Measurements from ENCODE around the gene DDX17. TPM values are rescaled to one million over a fixed set of nuclear protein-coding genes. Genes with fewer than 3 reads are reported as not detected.
A peak's percentile ranks its signal among the peaks of the same experiment; 100 is the strongest.

The DDX17 gene
- total RNA-seq, 2 experiments from 2014 or later: 254 to 256 TPM

DNA sequence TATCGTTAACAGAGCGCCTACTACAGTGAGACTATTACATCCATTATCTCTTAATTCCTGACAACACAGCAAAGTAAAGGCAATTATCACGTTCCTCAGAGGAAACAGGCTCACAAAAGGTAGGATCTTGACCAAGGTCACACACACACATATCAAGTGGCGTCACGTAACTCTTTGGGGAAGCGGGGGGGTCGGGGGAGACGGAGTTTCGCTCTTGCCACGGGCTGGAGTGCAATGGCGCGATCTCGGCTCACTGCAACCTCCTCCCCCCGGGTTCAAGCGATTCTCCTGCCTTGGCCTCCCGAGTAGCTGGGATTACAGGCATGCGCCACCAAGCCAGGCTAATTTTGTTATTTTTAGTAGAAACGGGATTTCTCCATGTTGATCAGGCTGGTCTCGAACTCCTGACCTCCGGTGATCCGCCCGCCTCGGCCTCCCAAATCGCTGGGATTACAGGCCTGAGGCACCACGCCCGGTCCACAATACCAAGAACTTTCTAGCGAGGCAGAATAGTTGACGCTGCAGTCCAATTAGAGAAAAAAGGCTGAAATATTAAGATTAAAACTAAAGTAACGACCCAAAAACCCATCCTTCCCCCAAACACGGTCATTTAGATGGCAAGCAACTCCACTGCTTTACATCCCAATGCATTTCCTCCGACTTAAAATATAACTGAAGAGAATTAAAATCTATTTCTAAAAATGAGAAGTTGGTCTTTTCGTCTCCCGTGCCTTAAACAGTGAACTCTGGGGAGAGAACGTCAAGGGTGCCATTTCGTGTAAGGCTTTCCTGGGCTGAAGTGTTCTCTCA, 1.2 kb downstream of the DDX17 start:
- Mint-ChIP-seq H3K27ac (peak overlapping the region; percentile 98), H3K36me3 (peaks cover 62% of the 10 kb centered on the region), H3K27me3 (no peaks in the 10 kb centered on the region), H3K4me1 (peaks cover 36% of the 10 kb centered on the region), H3K4me3 (peak overlapping the region; percentile 96), H3K9me3 (peaks cover 3% of the 10 kb centered on the region)
- peak; percentile 61 for DNase-seq

- no peaks in the 10 kb centered on the region for H3K27me3 Mint-ChIP-seq
- peaks cover 51% of the 10 kb centered on the region for H3K4me1 Mint-ChIP-seq
- peaks cover 73% of the 10 kb centered on the region for H3K36me3 Mint-ChIP-seq
- peak overlapping the region; percentile 96 for H3K4me3 Mint-ChIP-seq
- peaks cover 3% of the 10 kb centered on the region for H3K9me3 Mint-ChIP-seq
- DNase-seq: no peak
- H3K27ac Mint-ChIP-seq: peak overlapping the region; percentile 50
Observed at GRCh38 chr22:38503021-38503420, 3.1 kb downstream of the DDX17 start.

DNA sequence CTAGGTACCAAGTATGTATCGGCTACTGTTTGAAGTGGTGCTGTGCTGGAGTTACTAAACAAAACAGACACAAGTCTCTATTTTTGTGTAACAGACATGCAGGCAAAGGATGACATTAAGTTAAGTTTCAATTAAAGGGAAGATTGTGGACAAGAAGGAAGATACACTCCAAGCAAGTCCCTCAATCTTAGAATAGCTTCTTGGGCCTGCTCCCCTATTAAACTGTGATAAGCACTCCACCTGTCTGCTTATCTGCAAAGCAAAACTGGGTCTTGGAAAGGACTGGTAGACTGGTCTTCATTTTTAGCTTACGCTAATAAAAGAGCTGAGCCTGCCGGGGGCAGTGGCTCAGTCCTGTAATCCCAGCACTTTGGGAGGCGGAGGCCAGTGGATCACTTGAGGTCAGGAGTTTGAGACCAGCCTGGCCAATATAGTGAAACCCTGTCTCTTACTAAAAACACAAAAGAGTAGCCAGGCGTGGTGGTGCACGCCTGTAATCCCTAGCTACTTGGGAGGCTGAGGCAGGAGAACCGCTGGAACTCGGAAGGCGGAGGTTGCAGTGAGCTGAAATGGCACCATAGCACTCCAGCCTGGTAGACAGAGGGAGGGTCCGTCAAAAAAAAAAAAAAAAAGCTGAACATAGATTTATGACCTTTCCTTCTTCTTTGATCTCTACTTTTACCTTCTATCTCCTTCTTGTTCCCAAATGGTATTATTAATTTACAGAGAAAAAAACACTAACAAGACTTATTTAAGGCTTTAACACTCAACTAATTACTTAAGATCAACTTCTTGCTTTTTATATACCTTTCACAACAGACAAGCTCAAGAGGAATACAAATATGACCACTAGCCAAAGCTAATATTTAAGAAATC, 4.1 kb downstream of the DDX17 start:
- H3K4me3 Mint-ChIP-seq: peak overlapping the region; percentile 96
- peaks cover 75% of the 10 kb centered on the region for H3K36me3 Mint-ChIP-seq
- peak overlapping the region; percentile 50 for H3K27ac Mint-ChIP-seq
- peaks cover 3% of the 10 kb centered on the region for H3K9me3 Mint-ChIP-seq
- no peaks in the 10 kb centered on the region for H3K27me3 Mint-ChIP-seq
- H3K4me1 Mint-ChIP-seq: peaks cover 54% of the 10 kb centered on the region
- DNase-seq: no peak

DNA sequence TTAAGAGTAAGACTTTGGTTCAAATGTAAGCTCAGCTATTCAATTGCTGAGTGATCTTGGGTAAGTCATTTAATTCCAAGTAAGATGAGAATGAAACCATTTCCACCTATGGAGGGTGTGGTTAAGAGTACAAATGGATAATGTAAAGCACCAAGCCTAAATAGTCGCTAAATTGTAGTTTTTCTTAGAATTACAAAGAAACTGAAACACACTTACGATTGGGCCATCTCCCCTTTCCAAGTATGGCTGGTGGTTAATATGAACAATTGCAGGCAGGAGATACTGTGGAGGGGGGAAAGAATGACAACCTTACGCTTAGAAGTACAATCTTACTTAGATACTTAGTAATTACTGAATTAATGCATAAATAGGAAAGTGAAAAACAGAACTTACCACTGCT, 8.2 kb downstream of the DDX17 start:
- peaks cover 59% of the 10 kb centered on the region for H3K4me1 Mint-ChIP-seq
- H3K36me3 Mint-ChIP-seq: peaks cover 68% of the 10 kb centered on the region
- DNase-seq: no peak
- peak overlapping the region; percentile 83 for H3K27ac Mint-ChIP-seq
- H3K9me3 Mint-ChIP-seq: no peaks in the 10 kb centered on the region
- H3K4me3 Mint-ChIP-seq: no peak overlapping the region
- H3K27me3 Mint-ChIP-seq: no peaks in the 10 kb centered on the region

DNA sequence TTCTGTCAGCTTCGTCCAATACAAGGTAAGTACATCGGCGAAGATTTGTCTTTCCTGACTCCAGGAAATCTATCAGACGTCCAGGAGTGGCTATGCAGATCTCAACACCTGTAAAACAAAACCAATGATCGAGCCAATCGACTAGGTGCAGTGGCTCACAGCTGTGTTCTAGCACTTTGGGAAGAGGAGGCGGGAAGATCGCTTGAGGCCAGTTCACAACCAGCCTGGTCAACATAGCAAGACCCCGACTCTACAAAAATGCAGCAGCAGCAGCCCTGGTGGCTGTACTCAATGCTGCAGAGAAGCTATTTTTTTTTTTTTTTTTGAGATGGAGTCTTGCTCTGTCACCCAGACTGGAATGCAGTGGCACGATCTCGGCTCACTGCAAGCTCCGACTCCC, 11.2 kb downstream of the DDX17 start:
- no peak overlapping the region for H3K4me3 Mint-ChIP-seq
- H3K36me3 Mint-ChIP-seq: peaks cover 65% of the 10 kb centered on the region
- H3K27me3 Mint-ChIP-seq: no peaks in the 10 kb centered on the region
- peaks cover 62% of the 10 kb centered on the region for H3K4me1 Mint-ChIP-seq
- no peaks in the 10 kb centered on the region for H3K9me3 Mint-ChIP-seq
- DNase-seq: no peak
- H3K27ac Mint-ChIP-seq: peak overlapping the region; percentile 25

DNA sequence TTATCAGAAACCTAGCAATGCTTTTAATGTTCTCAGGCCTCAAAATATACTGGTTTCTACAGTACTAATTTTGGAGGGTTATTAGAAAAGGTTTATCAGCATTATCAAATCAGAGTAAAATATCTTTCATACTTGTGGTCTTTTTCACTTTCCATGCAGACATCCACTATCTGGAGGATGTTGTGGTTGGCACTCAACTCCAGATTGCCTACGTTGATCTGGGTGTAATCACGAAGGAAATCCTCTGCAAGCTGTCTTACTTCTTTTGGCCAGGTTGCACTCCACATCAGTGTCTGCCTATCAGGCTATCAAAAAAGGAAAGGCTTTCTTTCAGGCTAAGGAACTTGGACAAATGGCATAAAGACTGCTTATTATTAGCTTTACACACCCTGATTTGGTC, 11.6 kb downstream of the DDX17 start:
- Mint-ChIP-seq H3K9me3 (no peaks in the 10 kb centered on the region), H3K4me1 (peaks cover 65% of the 10 kb centered on the region), H3K4me3 (no peak overlapping the region), H3K27ac (peak overlapping the region; percentile 25), H3K36me3 (peaks cover 67% of the 10 kb centered on the region), H3K27me3 (no peaks in the 10 kb centered on the region)
- no peak for DNase-seq

GRCh38 chr22:38491707-38492348, 14.3 kb downstream of the DDX17 start:
- Mint-ChIP-seq H3K36me3 (peaks cover 68% of the 10 kb centered on the region), H3K27ac (no peak overlapping the region), H3K4me1 (peaks cover 56% of the 10 kb centered on the region), H3K9me3 (no peaks in the 10 kb centered on the region), H3K4me3 (no peak overlapping the region), H3K27me3 (no peaks in the 10 kb centered on the region)
- no peak for DNase-seq

- Mint-ChIP-seq H3K4me3 (no peak overlapping the region), H3K27me3 (no peaks in the 10 kb centered on the region), H3K4me1 (peaks cover 60% of the 10 kb centered on the region), H3K27ac (peak overlapping the region; percentile 90), H3K9me3 (no peaks in the 10 kb centered on the region), H3K36me3 (peaks cover 72% of the 10 kb centered on the region)
- no peak for DNase-seq
Observed at GRCh38 chr22:38490915-38491314, 15.2 kb downstream of the DDX17 start.

- no peak for DNase-seq
- H3K36me3 Mint-ChIP-seq: peaks cover 73% of the 10 kb centered on the region
- H3K27me3 Mint-ChIP-seq: no peaks in the 10 kb centered on the region
- no peaks in the 10 kb centered on the region for H3K9me3 Mint-ChIP-seq
- H3K4me1 Mint-ChIP-seq: peaks cover 64% of the 10 kb centered on the region
- H3K4me3 Mint-ChIP-seq: no peak overlapping the region
- peak overlapping the region; percentile 90 for H3K27ac Mint-ChIP-seq
Observed at GRCh38 chr22:38490475-38490874, 15.6 kb downstream of the DDX17 start.

- H3K4me3 Mint-ChIP-seq: no peak overlapping the region
- DNase-seq: no peak
- no peaks in the 10 kb centered on the region for H3K9me3 Mint-ChIP-seq
- no peaks in the 10 kb centered on the region for H3K27me3 Mint-ChIP-seq
- peaks cover 63% of the 10 kb centered on the region for H3K4me1 Mint-ChIP-seq
- H3K27ac Mint-ChIP-seq: peak overlapping the region; percentile 90
- H3K36me3 Mint-ChIP-seq: peaks cover 72% of the 10 kb centered on the region
Observed at GRCh38 chr22:38489561-38490145, 16.5 kb downstream of the DDX17 start.

DNA sequence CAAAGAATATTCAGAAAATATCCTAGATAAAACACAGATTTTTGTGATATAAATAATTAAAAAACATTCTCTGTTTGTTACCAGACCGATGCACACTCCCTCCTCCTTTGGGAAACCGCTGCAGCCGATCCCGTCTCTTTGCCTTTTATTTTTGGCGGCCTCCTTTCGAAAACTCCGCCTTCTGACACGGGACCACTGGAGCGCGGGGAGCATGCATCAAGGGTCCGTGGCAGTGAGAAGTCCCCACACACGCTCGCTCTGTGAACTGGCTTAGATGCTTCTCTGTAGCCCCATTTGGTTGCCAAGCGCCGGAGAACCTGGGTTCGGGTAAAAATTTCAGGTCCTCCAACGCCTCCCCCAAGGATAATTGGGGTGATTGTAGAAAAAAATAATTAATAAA, 17.0 kb downstream of the DDX17 start:
- no peaks in the 10 kb centered on the region for H3K27me3 Mint-ChIP-seq
- peaks cover 62% of the 10 kb centered on the region for H3K4me1 Mint-ChIP-seq
- no peak for DNase-seq
- H3K9me3 Mint-ChIP-seq: no peaks in the 10 kb centered on the region
- no peak overlapping the region for H3K27ac Mint-ChIP-seq
- peaks cover 75% of the 10 kb centered on the region for H3K36me3 Mint-ChIP-seq
- no peak overlapping the region for H3K4me3 Mint-ChIP-seq

GRCh38 chr22:38487946-38488345, 18.2 kb downstream of the DDX17 start:
- peaks cover 63% of the 10 kb centered on the region for H3K4me1 Mint-ChIP-seq
- DNase-seq: no peak
- H3K9me3 Mint-ChIP-seq: no peaks in the 10 kb centered on the region
- peak overlapping the region; percentile 32 for H3K27ac Mint-ChIP-seq
- H3K4me3 Mint-ChIP-seq: no peak overlapping the region
- peaks cover 76% of the 10 kb centered on the region for H3K36me3 Mint-ChIP-seq
- no peaks in the 10 kb centered on the region for H3K27me3 Mint-ChIP-seq

GRCh38 chr22:38485783-38486182, 20.3 kb downstream of the DDX17 start:
- Mint-ChIP-seq H3K4me3 (no peak overlapping the region), H3K9me3 (no peaks in the 10 kb centered on the region), H3K27ac (peak overlapping the region; percentile 43), H3K27me3 (no peaks in the 10 kb centered on the region), H3K4me1 (peaks cover 54% of the 10 kb centered on the region), H3K36me3 (peaks cover 82% of the 10 kb centered on the region)
- DNase-seq: no peak

- H3K4me3 Mint-ChIP-seq: no peak overlapping the region
- no peaks in the 10 kb centered on the region for H3K9me3 Mint-ChIP-seq
- peak overlapping the region; percentile 79 for H3K27ac Mint-ChIP-seq
- H3K4me1 Mint-ChIP-seq: peaks cover 41% of the 10 kb centered on the region
- H3K27me3 Mint-ChIP-seq: no peaks in the 10 kb centered on the region
- no peak for DNase-seq
- peaks cover 68% of the 10 kb centered on the region for H3K36me3 Mint-ChIP-seq
Observed at GRCh38 chr22:38484244-38484643, 21.9 kb downstream of the DDX17 start.

Measured in activated naive CD8-positive, alpha-beta T cell treated with anti-CD3 and anti-CD28 coated beads for 36 hours (primary cell).